IMR-90 (cell line): ENCODE measurements around the gene ST6GALNAC2. TPM values are rescaled to one million over a fixed set of nuclear protein-coding genes. Genes with fewer than 3 reads are reported as not detected.

ENCODE experiments used
- CEBPB ChIP-seq: IDR thresholded peaks from 2 replicates; pipeline ENCODE4 v1.6.1; 2012; ENCODE audit warnings: low read depth, low read length, improper control_type of control experiment
- MAZ ChIP-seq: IDR thresholded peaks from 2 replicates; pipeline ENCODE4 v1.6.1; 2012; ENCODE audit warnings: low read depth, mild to moderate bottlenecking, low read length, improper control_type of control experiment, moderate library complexity, borderline replicate concordance
- MXI1 ChIP-seq: IDR thresholded peaks from 2 replicates; pipeline ENCODE4 v1.6.1; 2012; ENCODE audit warnings: low read depth, mild to moderate bottlenecking, low read length, moderate library complexity, borderline replicate concordance
- POLR2A ChIP-seq: IDR thresholded peaks from 2 replicates; pipeline ENCODE4 v1.6.1; 2012; ENCODE audit warnings: mild to moderate bottlenecking, low read depth, low read length
- SMC3 ChIP-seq: fragments of 150-350 bp; IDR thresholded peaks from 2 replicates; pipeline ENCODE4 v1.6.1; 2016; ENCODE audit warnings: low read depth, mild to moderate bottlenecking, antibody characterized with exemption, low read length, moderate library complexity
- polyA plus RNA-seq, 3 experiments: library from polyadenylated mRNA; depleted of rRNA; stranded (reverse); fragments of >200 nt; gene quantifications; 2 replicates each; pipeline ENCODE4 v1.2.3, GENCODE V29; 2012; ENCODE audit warnings: low replicate concordance in 1 of 3
- total RNA-seq: library from RNA; depleted of rRNA; stranded (reverse); fragments of >200 nt; gene quantifications from 2 replicates; pipeline ENCODE4 v1.2.3, GENCODE V29; 2012

ST6GALNAC2 gene
- total and polyA plus RNA-seq, 2 of the 4 experiments (the other 2 are of a cell fraction), result 0.10 TPM; not detected in 1

DNA sequence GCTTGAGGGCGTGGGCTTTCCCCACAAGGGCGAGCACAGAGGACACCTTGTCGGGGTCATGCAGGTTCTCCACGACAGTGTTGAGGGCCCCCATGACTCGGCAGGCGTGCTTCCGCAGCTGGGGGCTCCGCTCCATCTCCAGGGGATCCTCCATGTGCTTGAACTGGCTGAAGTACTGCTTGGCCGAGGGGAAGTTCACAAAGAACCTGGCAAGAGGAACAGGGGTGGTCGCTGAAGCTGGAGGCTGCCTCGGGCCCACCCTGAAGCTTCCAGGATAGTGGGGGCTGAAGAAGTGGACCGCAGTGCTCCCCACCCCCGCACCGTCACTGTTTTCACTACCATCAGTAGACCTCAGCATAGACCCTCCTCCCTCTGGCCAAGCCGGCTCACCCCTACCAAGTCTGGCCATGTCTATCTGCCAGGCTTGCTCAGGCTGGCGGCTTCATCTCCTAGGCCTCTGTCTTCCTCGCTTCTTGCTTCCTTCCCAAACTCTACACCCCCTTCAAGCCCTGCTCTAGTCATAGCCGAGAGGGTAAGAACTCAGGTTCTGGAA, 54.1 kb downstream of the ST6GALNAC2 start (continued):
- no peak for TF ChIP-seq CEBPB
- no peak for TF ChIP-seq MXI1
- no peak for TF ChIP-seq POLR2A
- TF ChIP-seq MAZ, result no peak
- no peak for TF ChIP-seq SMC3
